ENCODE results near the gene MFAP1. TPM values are rescaled to one million over a fixed set of nuclear protein-coding genes. Genes with fewer than 3 reads are reported as not detected.
A peak's percentile ranks its signal among the peaks of the same experiment; 100 is the strongest.

Gene MFAP1
- total RNA-seq, 3 donors from 2014 or later (not counting 1 experiment from before 2014, with no cell fraction given): 10.2 to 13.3 (median 12.3) TPM

DNA sequence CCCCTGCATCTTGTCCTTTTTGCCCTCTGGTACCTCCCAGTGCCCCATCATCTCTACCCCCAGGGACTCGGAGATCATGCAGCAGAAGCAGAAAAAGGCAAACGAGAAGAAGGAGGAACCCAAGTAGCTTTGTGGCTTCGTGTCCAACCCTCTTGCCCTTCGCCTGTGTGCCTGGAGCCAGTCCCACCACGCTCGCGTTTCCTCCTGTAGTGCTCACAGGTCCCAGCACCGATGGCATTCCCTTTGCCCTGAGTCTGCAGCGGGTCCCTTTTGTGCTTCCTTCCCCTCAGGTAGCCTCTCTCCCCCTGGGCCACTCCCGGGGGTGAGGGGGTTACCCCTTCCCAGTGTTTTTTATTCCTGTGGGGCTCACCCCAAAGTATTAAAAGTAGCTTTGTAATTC, 30.8 kb downstream of the MFAP1 start:
- no peaks in the 10 kb centered on the region for H3K9me3 ChIP-seq (ENCODE audit: control insufficient read depth, insufficient read depth, low read length)
- intact Hi-C loops (cut with micrococcal nuclease): no loop called here
- DNase-seq (no peak), ATAC-seq (no peak)
- no peaks in the 10 kb centered on the region for H3K27me3 ChIP-seq (ENCODE audit: control insufficient read depth, insufficient read depth, low read length)
- H3K36me3 Mint-ChIP-seq: no peaks in the 10 kb centered on the region
- H3K4me3 Mint-ChIP-seq: peak overlapping the region; percentile 97
- peaks cover 35% of the 10 kb centered on the region for H3K4me1 ChIP-seq (ENCODE audit: control insufficient read depth, insufficient read depth, low read length)
- no peaks in the 10 kb centered on the region for H3K9me3 Mint-ChIP-seq
- peak overlapping the region; percentile 98 for H3K27ac ChIP-seq (ENCODE audit: low read length)
- TF ChIP-seq, protein P1, sequence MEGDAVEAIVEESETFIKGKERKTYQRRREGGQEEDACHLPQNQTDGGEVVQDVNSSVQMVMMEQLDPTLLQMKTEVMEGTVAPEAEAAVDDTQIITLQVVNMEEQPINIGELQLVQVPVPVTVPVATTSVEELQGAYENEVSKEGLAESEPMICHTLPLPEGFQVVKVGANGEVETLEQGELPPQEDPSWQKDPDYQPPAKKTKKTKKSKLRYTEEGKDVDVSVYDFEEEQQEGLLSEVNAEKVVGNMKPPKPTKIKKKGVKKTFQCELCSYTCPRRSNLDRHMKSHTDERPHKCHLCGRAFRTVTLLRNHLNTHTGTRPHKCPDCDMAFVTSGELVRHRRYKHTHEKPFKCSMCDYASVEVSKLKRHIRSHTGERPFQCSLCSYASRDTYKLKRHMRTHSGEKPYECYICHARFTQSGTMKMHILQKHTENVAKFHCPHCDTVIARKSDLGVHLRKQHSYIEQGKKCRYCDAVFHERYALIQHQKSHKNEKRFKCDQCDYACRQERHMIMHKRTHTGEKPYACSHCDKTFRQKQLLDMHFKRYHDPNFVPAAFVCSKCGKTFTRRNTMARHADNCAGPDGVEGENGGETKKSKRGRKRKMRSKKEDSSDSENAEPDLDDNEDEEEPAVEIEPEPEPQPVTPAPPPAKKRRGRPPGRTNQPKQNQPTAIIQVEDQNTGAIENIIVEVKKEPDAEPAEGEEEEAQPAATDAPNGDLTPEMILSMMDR (IDR thresholded peaks at IDR 0.05): no peak
- H3K36me3 ChIP-seq (ENCODE audit: control insufficient read depth, insufficient read depth, low read length): peaks cover 38% of the 10 kb centered on the region
- peak overlapping the region; percentile 98 to 99 for H3K27ac Mint-ChIP-seq
- no peak overlapping the region for H3K4me3 ChIP-seq (ENCODE audit: low read length)
- H3K27me3 Mint-ChIP-seq (ENCODE audit: low read depth in 2 of 2): no peaks in the 10 kb centered on the region
- WGBS (ENCODE audit: insufficient coverage): 87% methylated on average over 9 of the region's 10 CpGs
- peaks cover 46 to 62% of the 10 kb centered on the region in 2 donors for H3K4me1 Mint-ChIP-seq

DNA sequence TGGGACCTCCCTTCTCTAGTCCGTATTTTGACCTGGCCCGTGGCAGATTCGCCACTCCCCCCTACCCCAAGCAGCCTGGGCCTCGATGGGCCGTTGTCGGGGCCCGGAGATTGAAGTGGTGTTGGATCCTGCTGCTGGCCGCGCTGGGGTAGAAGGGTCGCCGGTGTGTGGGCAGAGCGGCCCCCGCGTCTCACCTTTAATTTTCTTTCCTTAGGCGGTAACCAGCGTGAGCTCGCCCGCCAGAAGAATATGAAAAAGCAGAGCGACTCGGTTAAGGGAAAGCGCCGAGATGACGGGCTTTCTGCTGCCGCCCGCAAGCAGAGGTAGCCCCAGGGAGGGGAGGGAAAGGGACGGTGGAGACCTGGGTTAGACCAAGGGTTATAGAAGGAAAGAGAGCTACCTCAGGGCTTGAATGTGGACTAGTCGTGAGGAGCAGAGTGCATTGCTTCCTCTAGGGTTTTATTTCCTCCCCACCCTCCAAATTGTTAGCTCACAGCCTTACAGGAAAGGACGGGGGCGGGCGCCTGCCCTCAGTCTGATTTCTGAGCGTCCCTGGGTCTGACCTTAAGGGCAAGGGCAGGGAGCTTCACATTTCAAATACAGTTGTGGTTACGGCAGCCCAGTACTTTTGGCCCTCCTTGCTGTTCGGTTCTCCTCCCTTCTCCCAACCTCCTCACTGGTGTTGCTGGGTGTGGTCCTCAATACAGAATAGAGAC, 31.6 kb downstream of the MFAP1 start:
- no peaks in the 10 kb centered on the region for H3K27me3 ChIP-seq (ENCODE audit: control insufficient read depth, insufficient read depth, low read length)
- peak; percentile 19 to 46 for DNase-seq
- Mint-ChIP-seq H3K9me3 (no peaks in the 10 kb centered on the region), H3K4me3 (peak overlapping the region; percentile 97), H3K36me3 (no peaks in the 10 kb centered on the region), H3K4me1 (peaks cover 46 to 57% of the 10 kb centered on the region in 2 donors), H3K27me3 (ENCODE audit: low read depth in 2 of 2) (no peaks in the 10 kb centered on the region), H3K27ac (peak overlapping the region; percentile 98 to 99)
- TF ChIP-seq, protein P1 (IDR thresholded peaks at IDR 0.05): no peak
- peaks cover 35% of the 10 kb centered on the region for H3K4me1 ChIP-seq (ENCODE audit: control insufficient read depth, insufficient read depth, low read length)
- intact Hi-C loops (cut with micrococcal nuclease): loop anchor here (1.0 kb wide), 4 partner anchors 7 to 43 kb away; partner anchors contain the start of genes HYPK, MFAP1 and SERINC4
- 4% methylated on average over 33 of the region's 33 CpGs for WGBS (ENCODE audit: insufficient coverage)
- H3K27ac ChIP-seq (ENCODE audit: low read length): peak overlapping the region; percentile 98
- no peak for ATAC-seq
- H3K36me3 ChIP-seq (ENCODE audit: control insufficient read depth, insufficient read depth, low read length): peaks cover 38% of the 10 kb centered on the region
- H3K9me3 ChIP-seq (ENCODE audit: control insufficient read depth, insufficient read depth, low read length): no peaks in the 10 kb centered on the region
- H3K4me3 ChIP-seq (ENCODE audit: low read length): peak overlapping the region; percentile 99

DNA sequence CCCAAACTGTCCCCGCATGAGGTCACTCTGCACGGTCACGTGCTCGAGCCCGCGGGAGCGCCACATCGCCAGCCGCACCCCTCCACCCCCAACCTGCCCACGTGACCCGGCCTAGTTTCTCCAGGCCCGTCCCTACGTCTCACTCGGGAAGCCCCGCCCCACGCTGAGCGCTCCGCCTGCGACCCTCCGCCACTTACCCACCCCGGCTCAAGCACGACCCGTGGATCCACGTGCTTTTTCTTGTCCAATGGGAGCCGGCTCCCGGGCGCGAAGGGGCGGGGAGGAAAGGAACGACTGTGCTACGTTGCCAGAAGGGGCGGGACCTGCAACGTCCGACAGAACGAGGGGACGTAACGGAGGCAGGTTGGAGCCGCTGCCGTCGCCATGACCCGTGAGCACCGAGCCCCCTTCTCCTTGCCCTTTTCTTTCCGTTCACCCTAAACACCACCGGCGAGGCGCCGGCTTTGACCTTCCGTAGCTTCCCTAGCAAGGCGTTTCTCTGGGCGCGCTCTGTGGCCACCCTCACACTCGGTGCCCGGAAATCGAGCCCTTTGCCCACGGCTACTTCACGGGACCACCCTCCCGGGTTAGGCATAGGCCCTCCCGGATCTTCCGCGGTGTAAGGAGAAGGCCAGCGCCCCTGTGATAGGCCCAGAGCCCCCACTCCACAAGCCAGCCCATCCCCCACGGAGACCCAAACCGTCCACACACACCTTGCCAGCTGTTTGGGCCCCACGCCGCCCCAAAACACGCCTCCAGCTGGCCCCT, 32.3 kb downstream of the MFAP1 start, which contains the start of gene SERF2:
SERF2 (plus strand) TSS at position 328 of the 768 bp plus-strand sequence; CDS start at position 385, 57 bp downstream.
- Histone ChIP-seq H3K9me3 (ENCODE audit: control insufficient read depth, insufficient read depth, low read length) (no peaks in the 10 kb centered on the region), H3K4me3 (ENCODE audit: low read length) (peak within 1 kb of the TSS; percentile 99), H3K36me3 (ENCODE audit: control insufficient read depth, insufficient read depth, low read length) (peaks cover 38% of the 10 kb centered on the region), H3K4me1 (ENCODE audit: control insufficient read depth, insufficient read depth, low read length) (peaks cover 35% of the 10 kb centered on the region), H3K27me3 (ENCODE audit: control insufficient read depth, insufficient read depth, low read length) (no peaks in the 10 kb centered on the region), H3K27ac (ENCODE audit: low read length) (peak within 1 kb of the TSS; percentile 98)
- peak within 1 kb of the TSS; percentile 97 for H3K4me3 Mint-ChIP-seq
- WGBS (ENCODE audit: insufficient coverage): under 1% methylated on average over 66 of the region's 66 CpGs
- no peaks in the 10 kb centered on the region for H3K27me3 Mint-ChIP-seq (ENCODE audit: low read depth in 2 of 2)
- DNase-seq (peak; percentile 99), ATAC-seq (peak; percentile 91 to 98 (median 92))
- H3K9me3 Mint-ChIP-seq: no peaks in the 10 kb centered on the region
- TF ChIP-seq, protein P1 (IDR thresholded peaks at IDR 0.05): no peak
- H3K36me3 Mint-ChIP-seq: no peaks in the 10 kb centered on the region
- peaks cover 46 to 57% of the 10 kb centered on the region in 2 donors for H3K4me1 Mint-ChIP-seq
- H3K27ac Mint-ChIP-seq: peak within 1 kb of the TSS; percentile 98 to 99
- intact Hi-C loops (cut with micrococcal nuclease): loop anchor here (1.0 kb wide), 4 partner anchors 8 to 42 kb away; partner anchors contain the start of genes HYPK, MFAP1 and SERINC4
